ENCODE results near the gene NDUFA8.
A peak's percentile ranks its signal among the peaks of the same experiment; 100 is the strongest.

Gene NDUFA8

GRCh38 chr9:122141671-122142070 lies 17.9 kb downstream of the NDUFA8 start:
- no peak overlapping the region for H3K27ac ChIP-seq
- no peak for DNase-seq (ENCODE audit: low read depth, low spot score)

- H3K27ac ChIP-seq = peak overlapping the region; percentile 70
- no peak for DNase-seq (ENCODE audit: low read depth, low spot score)
Observed at GRCh38 chr9:122140368-122141193, 19.0 kb downstream of the NDUFA8 start.

GRCh38 chr9:122138560-122139268 lies 20.9 kb downstream of the NDUFA8 start:
- H3K27ac ChIP-seq = peak overlapping the region; percentile 70
- DNase-seq (ENCODE audit: low read depth, low spot score) = no peak

- DNase-seq (ENCODE audit: low read depth, low spot score) = no peak
- no peak overlapping the region for H3K27ac ChIP-seq
Observed at GRCh38 chr9:122135529-122135859, 24.1 kb downstream of the NDUFA8 start.

- DNase-seq (ENCODE audit: low read depth, low spot score) = no peak
- no peak overlapping the region for H3K27ac ChIP-seq
Observed at GRCh38 chr9:122134822-122135528, 24.6 kb downstream of the NDUFA8 start.

GRCh38 chr9:122133984-122134535 lies 25.5 kb downstream of the NDUFA8 start:
- DNase-seq (ENCODE audit: low read depth, low spot score) = no peak
- no peak overlapping the region for H3K27ac ChIP-seq

GRCh38 chr9:122133263-122133983 lies 26.2 kb downstream of the NDUFA8 start:
- no peak overlapping the region for H3K27ac ChIP-seq

GRCh38 chr9:122132539-122132938 lies 27.0 kb downstream of the NDUFA8 start:
- no peak overlapping the region for H3K27ac ChIP-seq
- no peak for DNase-seq (ENCODE audit: low read depth, low spot score)

More at GRCh38 chr9:122133263-122133983, 26.2 kb downstream of the NDUFA8 start:
- no peak for DNase-seq (ENCODE audit: low read depth, low spot score)

GRCh38 chr9:122131401-122132001 lies 28.1 kb downstream of the NDUFA8 start:
- H3K27ac ChIP-seq = no peak overlapping the region
- no peak for DNase-seq (ENCODE audit: low read depth, low spot score)

GRCh38 chr9:122130837-122131236 lies 28.7 kb downstream of the NDUFA8 start:
- H3K27ac ChIP-seq = no peak overlapping the region
- no peak for DNase-seq (ENCODE audit: low read depth, low spot score)

- no peak for DNase-seq (ENCODE audit: low read depth, low spot score)
- H3K27ac ChIP-seq = no peak overlapping the region
Observed at GRCh38 chr9:122129969-122130368, 29.6 kb downstream of the NDUFA8 start.

GRCh38 chr9:122128969-122129343 lies 30.6 kb downstream of the NDUFA8 start:
- no peak for DNase-seq (ENCODE audit: low read depth, low spot score)
- no peak overlapping the region for H3K27ac ChIP-seq

GRCh38 chr9:122128007-122128968 lies 31.3 kb downstream of the NDUFA8 start:
- DNase-seq (ENCODE audit: low read depth, low spot score) = no peak
- no peak overlapping the region for H3K27ac ChIP-seq

GRCh38 chr9:122127396-122127798 lies 32.2 kb downstream of the NDUFA8 start:
- no peak overlapping the region for H3K27ac ChIP-seq
- no peak for DNase-seq (ENCODE audit: low read depth, low spot score)

GRCh38 chr9:122126331-122127261 lies 33.0 kb downstream of the NDUFA8 start:
- H3K27ac ChIP-seq = peak overlapping the region; percentile 35
- DNase-seq (ENCODE audit: low read depth, low spot score) = no peak

GRCh38 chr9:122125509-122126330 lies 33.9 kb downstream of the NDUFA8 start:
- DNase-seq (ENCODE audit: low read depth, low spot score) = no peak
- H3K27ac ChIP-seq = peak overlapping the region; percentile 35

- peak overlapping the region; percentile 35 for H3K27ac ChIP-seq
- no peak for DNase-seq (ENCODE audit: low read depth, low spot score)
Observed at GRCh38 chr9:122125158-122125508, 34.4 kb downstream of the NDUFA8 start.
